ENCODE measurements around the gene VSX1.

VSX1 gene

DNA sequence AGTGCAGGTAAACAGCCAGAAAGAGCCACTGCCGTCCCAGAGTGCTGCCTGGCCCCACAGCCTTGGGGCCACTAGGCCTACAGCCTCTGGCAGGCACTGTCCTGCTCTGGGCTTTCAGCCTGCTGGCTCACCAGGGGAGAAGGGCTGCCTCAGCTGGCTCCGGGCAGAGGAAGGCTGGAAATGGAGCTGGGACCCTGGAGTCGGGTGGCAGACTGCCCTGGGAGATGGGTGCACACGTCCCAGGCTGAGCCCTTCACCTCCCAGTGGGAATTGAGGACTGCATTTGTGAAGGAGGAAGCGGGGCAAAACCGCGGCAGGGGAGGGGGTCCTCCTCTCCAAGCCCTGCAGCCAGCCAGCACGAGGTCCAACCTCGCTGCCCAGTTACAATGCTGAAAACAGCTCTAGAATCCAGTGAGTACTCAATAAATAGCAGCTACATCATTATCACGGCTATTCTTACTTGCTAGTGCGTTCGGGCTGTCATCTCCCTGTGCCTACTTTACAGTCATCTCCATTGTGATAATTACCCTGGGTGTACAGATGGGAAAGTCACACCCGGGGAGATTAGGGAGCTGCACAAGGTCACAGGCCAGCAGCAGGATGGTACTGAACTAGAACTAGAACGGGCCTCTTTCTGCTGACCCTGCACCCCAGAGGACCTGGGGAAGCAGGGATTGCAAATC lies 37.1 kb downstream of the VSX1 start:
- DNase-seq (ENCODE audit: low read depth): no peak
- H3K4me3 ChIP-seq (ENCODE audit: low read depth, low read length): no peak overlapping the region
- TF ChIP-seq CTCF (IDR thresholded peaks at IDR 0.05; ENCODE audit: control insufficient read depth, extremely low read depth, insufficient read depth): no peak

GRCh38 chr20:25044261-25044560 lies 37.7 kb downstream of the VSX1 start:
- no peak for DNase-seq (ENCODE audit: low read depth)
- no peak overlapping the region for H3K4me3 ChIP-seq (ENCODE audit: low read depth, low read length)
- no peak for TF ChIP-seq CTCF (IDR thresholded peaks at IDR 0.05; ENCODE audit: control insufficient read depth, extremely low read depth, insufficient read depth)

DNA sequence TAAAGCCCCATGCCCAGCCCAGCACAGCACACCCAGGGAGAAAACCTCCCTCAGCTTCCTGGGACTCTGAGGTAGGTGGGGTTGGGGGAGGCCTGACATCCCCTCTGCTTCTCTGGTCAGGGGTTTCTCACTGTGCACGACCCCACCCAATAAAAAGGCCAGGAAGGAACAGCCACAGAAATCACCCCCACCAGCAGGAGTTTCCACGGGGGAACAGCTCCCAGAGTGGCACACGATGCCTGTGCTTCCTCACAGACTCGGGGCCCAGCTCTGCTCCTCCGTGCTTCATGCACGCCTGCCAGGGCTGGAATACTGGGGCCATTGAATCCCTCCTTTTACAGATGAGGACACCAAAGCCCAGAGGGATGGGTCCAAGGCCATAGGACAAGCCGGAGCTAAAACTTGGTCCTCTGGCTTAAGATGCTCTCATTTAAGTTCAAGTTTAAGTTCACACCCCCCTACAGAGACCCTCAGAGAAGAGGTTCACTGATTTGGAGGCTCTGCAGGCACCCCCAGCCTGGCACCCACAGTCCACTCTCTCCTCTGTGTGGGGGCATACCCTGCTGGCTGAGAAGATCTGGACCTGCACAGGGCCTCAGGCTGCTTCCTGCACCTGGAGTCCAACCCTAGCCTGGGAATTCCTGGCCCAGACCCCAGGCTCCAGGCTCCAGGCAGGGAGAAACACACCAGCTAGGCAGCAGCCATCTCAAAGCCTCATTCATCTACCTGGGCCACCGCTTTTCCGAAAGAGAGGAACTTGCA lies 38.3 kb downstream of the VSX1 start:
- no peak for DNase-seq (ENCODE audit: low read depth)
- no peak overlapping the region for H3K4me3 ChIP-seq (ENCODE audit: low read depth, low read length)
- no peak for TF ChIP-seq CTCF (IDR thresholded peaks at IDR 0.05; ENCODE audit: control insufficient read depth, extremely low read depth, insufficient read depth)

GRCh38 chr20:25042531-25043498 lies 39.1 kb downstream of the VSX1 start:
- TF ChIP-seq CTCF (IDR thresholded peaks at IDR 0.05; ENCODE audit: control insufficient read depth, extremely low read depth, insufficient read depth): no peak
- H3K4me3 ChIP-seq (ENCODE audit: low read depth, low read length): no peak overlapping the region
- DNase-seq (ENCODE audit: low read depth): no peak

- no peak overlapping the region for H3K4me3 ChIP-seq (ENCODE audit: low read depth, low read length)
- no peak for TF ChIP-seq CTCF (IDR thresholded peaks at IDR 0.05; ENCODE audit: control insufficient read depth, extremely low read depth, insufficient read depth)
- DNase-seq (ENCODE audit: low read depth): no peak
Observed at GRCh38 chr20:25041813-25042530, 40.0 kb downstream of the VSX1 start.

DNA sequence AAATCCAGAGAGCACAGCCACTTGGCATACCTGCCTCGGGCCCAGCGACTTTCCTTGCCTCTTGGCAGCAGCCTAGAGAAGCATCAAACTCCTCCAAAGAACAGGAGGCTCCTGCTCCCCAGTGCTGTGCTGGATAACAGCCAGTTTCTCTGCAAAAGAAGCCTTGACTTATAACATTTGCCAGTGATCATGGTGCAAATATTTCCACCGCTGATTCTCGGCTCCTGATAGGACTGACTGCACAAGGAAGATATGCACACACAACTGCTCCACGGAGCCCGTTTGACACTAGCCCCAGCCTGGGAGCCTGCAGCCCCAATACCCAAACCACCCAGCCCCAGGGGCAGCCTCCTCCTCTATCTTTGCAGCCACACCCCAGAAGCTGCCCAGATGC lies 41.5 kb downstream of the VSX1 start:
- TF ChIP-seq CTCF (IDR thresholded peaks at IDR 0.05; ENCODE audit: control insufficient read depth, extremely low read depth, insufficient read depth): no peak
- DNase-seq (ENCODE audit: low read depth): peak; percentile 46
- H3K4me3 ChIP-seq (ENCODE audit: low read depth, low read length): 0 out of 2 replicates have a peak overlapping the region, but pooled peaks have one; percentile 4

Measured in LNCaP clone FGC (cell line).